T-helper 9 cell (primary cell): ENCODE data around the gene SYNC.
A peak's percentile ranks its signal among the peaks of the same experiment; 100 is the strongest.
"Not testable (repeated sequence)": the region's sequence is repeated elsewhere in the genome, so short reads cannot be mapped to it uniquely, and the experiment has no call there.

Experiments used
- DNase-seq: peaks from one replicate; pipeline ENCODE4 v3.0.0-alpha.2; 2020

Gene SYNC

GRCh38 chr1:32693455-32694174 lies 9.0 kb downstream of the SYNC start:
- DNase-seq, result no peak

GRCh38 chr1:32686387-32686786 lies 16.2 kb downstream of the SYNC start:
- DNase-seq, result no peak

GRCh38 chr1:32685498-32685897 lies 17.1 kb downstream of the SYNC start:
- DNase-seq, result no peak

- no peak for DNase-seq
These were observed 18.3 kb downstream of the SYNC start for GRCh38 chr1:32684167-32684811.

- DNase-seq, result no peak
These were observed 19.2 kb downstream of the SYNC start for GRCh38 chr1:32683397-32683796.

GRCh38 chr1:32681999-32682398 lies 20.6 kb downstream of the SYNC start:
- DNase-seq, result no peak

- no peak for DNase-seq
These were observed 21.1 kb downstream of the SYNC start for GRCh38 chr1:32681509-32681908.

- DNase-seq, result no peak
These were observed 21.9 kb downstream of the SYNC start for GRCh38 chr1:32680642-32681041.

GRCh38 chr1:32679993-32680392 lies 22.6 kb downstream of the SYNC start:
- DNase-seq, result not testable (repeated sequence)

- DNase-seq, result no peak
These were observed 25.6 kb downstream of the SYNC start for GRCh38 chr1:32676945-32677344.

GRCh38 chr1:32668716-32669115 lies 33.9 kb downstream of the SYNC start:
- DNase-seq, result not testable (repeated sequence)

- DNase-seq, result no peak
These were observed 35.5 kb downstream of the SYNC start for GRCh38 chr1:32666901-32667566.

GRCh38 chr1:32665915-32666314 lies 36.7 kb downstream of the SYNC start:
- DNase-seq, result no peak

GRCh38 chr1:32659581-32659980 lies 43.0 kb downstream of the SYNC start:
- no peak for DNase-seq

GRCh38 chr1:32652244-32652962 lies 50.2 kb downstream of the SYNC start:
- no peak for DNase-seq

- DNase-seq, result no peak
These were observed 51.0 kb downstream of the SYNC start for GRCh38 chr1:32651461-32652073.

GRCh38 chr1:32650752-32651460 lies 51.7 kb downstream of the SYNC start, which contains the start of gene RBBP4:
RBBP4 (plus strand) TSS chr1:32651208; CDS start chr1:32651307, 99 bp downstream.
- DNase-seq, result peak; percentile 96

- DNase-seq, result peak; percentile 79
These were observed 52.3 kb downstream of the SYNC start, which contains the start of gene ZBTB8OS for GRCh38 chr1:32650248-32650751. ZBTB8OS (minus strand) TSS chr1:32650550; CDS start chr1:32650529, 21 bp downstream.

GRCh38 chr1:32647308-32648134 lies 55.0 kb downstream of the SYNC start:
- no peak for DNase-seq

- no peak for DNase-seq
These were observed 58.1 kb downstream of the SYNC start for GRCh38 chr1:32644426-32644825.
